ENCODE measurements around the gene OTOP2.
A peak's percentile ranks its signal among the peaks of the same experiment; 100 is the strongest.
"Not testable (repeated sequence)": the region's sequence is repeated elsewhere in the genome, so short reads cannot be mapped to it uniquely, and the experiment has no call there.

The OTOP2 gene

GRCh38 chr17:74981979-74982662, 58.0 kb downstream of the OTOP2 start:
- WGBS (ENCODE audit: extremely low coverage, insufficient coverage, insufficient read length) = no CpG with 5 or more reads among the region's 61 CpGs
- H2AK5ac ChIP-seq (ENCODE audit: low read length) = no peak overlapping the region

DNA sequence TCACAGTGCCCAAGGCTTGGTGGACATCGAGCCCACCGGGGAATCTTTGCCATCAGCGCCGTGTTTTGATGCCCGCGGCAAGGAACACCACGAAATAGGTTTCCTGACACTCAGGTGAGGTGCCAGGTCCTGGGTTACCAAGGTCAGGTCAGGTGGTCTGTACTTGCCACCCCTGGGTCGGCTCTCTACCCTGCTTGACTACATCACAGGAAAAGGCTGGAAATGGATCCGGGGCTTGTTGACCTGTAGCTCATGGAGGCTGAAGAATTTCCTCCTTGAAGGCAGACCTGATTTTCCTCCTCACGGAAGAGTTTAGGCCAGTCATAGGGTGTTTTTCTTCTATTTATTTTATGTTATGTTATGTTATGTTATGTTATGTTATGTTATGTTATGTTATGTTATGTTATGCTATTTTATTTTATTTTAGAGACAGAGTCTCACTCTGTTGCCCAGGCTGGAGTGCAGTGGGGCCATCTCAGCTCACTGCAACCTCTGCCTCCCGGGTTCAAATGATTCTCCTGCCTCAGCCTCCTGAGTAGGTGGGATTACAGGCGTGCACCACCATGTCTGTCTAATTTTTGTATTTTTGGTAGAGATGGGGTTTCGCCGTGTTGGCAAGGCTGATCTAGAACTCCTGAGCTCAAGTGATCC, 58.7 kb downstream of the OTOP2 start:
- H3K18ac ChIP-seq (ENCODE audit: low read length) = peak overlapping the region; percentile 64
- peak overlapping the region; percentile 29 for H3K23ac ChIP-seq (ENCODE audit: low read length)
- peak overlapping the region; percentile 83 for H3K9ac ChIP-seq (ENCODE audit: low read length)
- not testable (repeated sequence) for H3K27me3 ChIP-seq (ENCODE audit: insufficient read depth, low read length); H2AK5ac ChIP-seq (ENCODE audit: low read length); H2BK12ac ChIP-seq (ENCODE audit: low read length); H3K36me3 ChIP-seq (ENCODE audit: control insufficient read depth in 1 of 2, insufficient read depth in 2 of 2, low read length in 2 of 2); H3K9me3 ChIP-seq (ENCODE audit: insufficient read depth, low read depth, low read length); H3K79me2 ChIP-seq (ENCODE audit: control insufficient read depth, insufficient read depth, low read length, poor library complexity)
- H2AFZ ChIP-seq (ENCODE audit: insufficient read depth, low read length, poor library complexity) = peak overlapping the region; percentile 74
- H3K27ac ChIP-seq (ENCODE audit: low read depth, low read length) = peak overlapping the region; percentile 62
- H2BK5ac ChIP-seq (ENCODE audit: low read depth, low read length, poor library complexity) = peak overlapping the region; percentile 5
- peak overlapping the region; percentile 84 for H3K14ac ChIP-seq (ENCODE audit: low read length)
- H3K4me2 ChIP-seq (ENCODE audit: low read length) = peak overlapping the region; percentile 95
- H3K4me1 ChIP-seq (ENCODE audit: control insufficient read depth in 1 of 2, insufficient read depth in 2 of 2, low read length in 2 of 2) = peaks cover 7 to 14% of the 10 kb centered on the region in 2 experiments
- peak overlapping the region; percentile 75 for H4K8ac ChIP-seq (ENCODE audit: low read depth, low read length)
- H4K12ac ChIP-seq (ENCODE audit: low read depth, low read length) = peak overlapping the region; percentile 84
- DNase-seq = peak in 1 of 2 donors; percentile 54
- peak overlapping the region; percentile 49 for H4K91ac ChIP-seq (ENCODE audit: low read depth, low read length)
- WGBS (ENCODE audit: extremely low coverage, insufficient coverage, insufficient read length) = no CpG with 5 or more reads among the region's 14 CpGs
- peak overlapping the region; percentile 5 for H3K4ac ChIP-seq (ENCODE audit: low read depth, low read length)
- H2BK120ac ChIP-seq (ENCODE audit: insufficient read depth, low read length, poor library complexity) = peak overlapping the region; percentile 72
- peaks cover 11% of the 10 kb centered on the region for H3K79me1 ChIP-seq (ENCODE audit: low read length)
- peak overlapping the region; percentile 77 for H3K4me3 ChIP-seq (ENCODE audit: low read depth, low read length)

More at GRCh38 chr17:74981979-74982662, 58.0 kb downstream of the OTOP2 start:
- peak; percentile 87 for DNase-seq
- Histone ChIP-seq H4K8ac (ENCODE audit: low read depth, low read length) (peak overlapping the region; percentile 75), H3K27me3 (ENCODE audit: insufficient read depth, low read length) (no peaks in the 10 kb centered on the region), H3K9me3 (ENCODE audit: insufficient read depth, low read depth, low read length) (no peaks in the 10 kb centered on the region), H3K4me1 (ENCODE audit: control insufficient read depth in 1 of 2, insufficient read depth in 2 of 2, low read length in 2 of 2) (peaks cover 7 to 14% of the 10 kb centered on the region in 2 experiments), H4K91ac (ENCODE audit: low read depth, low read length) (peak overlapping the region; percentile 49), H2BK120ac (ENCODE audit: insufficient read depth, low read length, poor library complexity) (peak overlapping the region; percentile 72), H3K27ac (ENCODE audit: low read depth, low read length) (peak overlapping the region; percentile 72), H3K79me1 (ENCODE audit: low read length) (peaks cover 9% of the 10 kb centered on the region), H3K79me2 (ENCODE audit: control insufficient read depth, insufficient read depth, low read length, poor library complexity) (peaks cover 5% of the 10 kb centered on the region), H3K14ac (ENCODE audit: low read length) (peak overlapping the region; percentile 84), H3K4me2 (ENCODE audit: low read length) (peak overlapping the region; percentile 95), H2BK12ac (ENCODE audit: low read length) (peak overlapping the region; percentile 6), H4K12ac (ENCODE audit: low read depth, low read length) (peak overlapping the region; percentile 84), H2BK5ac (ENCODE audit: low read depth, low read length, poor library complexity) (peak overlapping the region; percentile 5), H3K9ac (ENCODE audit: low read length) (peak overlapping the region; percentile 83), H3K36me3 (ENCODE audit: control insufficient read depth in 1 of 2, insufficient read depth in 2 of 2, low read length in 2 of 2) (no peaks in the 10 kb centered on the region), H3K4ac (ENCODE audit: low read depth, low read length) (peak overlapping the region; percentile 8), H3K18ac (ENCODE audit: low read length) (peak overlapping the region; percentile 64), H3K4me3 (ENCODE audit: low read depth, low read length) (peak overlapping the region; percentile 77), H2AFZ (ENCODE audit: insufficient read depth, low read length, poor library complexity) (peak overlapping the region; percentile 74), H3K23ac (ENCODE audit: low read length) (no peak overlapping the region)

Measured in trophoblast cell (in vitro differentiated cells and primary cell).